Stimulated activated CD4-positive, alpha-beta T cell treated with anti-CD3 and anti-CD28 coated beads, Interleukin-4, amount 100 ng/mL, for 24 hours (primary cell): ENCODE data around the gene HOMEZ.
A peak's percentile ranks its signal among the peaks of the same experiment; 100 is the strongest.
"Not testable (repeated sequence)": the region's sequence is repeated elsewhere in the genome, so short reads cannot be mapped to it uniquely, and the experiment has no call there.

Experiments
- DNase-seq: peaks from one replicate; pipeline ENCODE4 v3.0.0-alpha.2; 2020

The HOMEZ gene

GRCh38 chr14:23275412-23275811 is 10.5 kb downstream of the HOMEZ start:
- no peak for DNase-seq

GRCh38 chr14:23269193-23269592 is 16.7 kb downstream of the HOMEZ start:
- no peak for DNase-seq

- DNase-seq: not testable (repeated sequence)
These were observed 25.1 kb downstream of the HOMEZ start for GRCh38 chr14:23260849-23261248.

GRCh38 chr14:23259426-23259825 is 26.5 kb downstream of the HOMEZ start:
- DNase-seq: no peak

- DNase-seq: no peak
These were observed 27.7 kb downstream of the HOMEZ start for GRCh38 chr14:23258256-23258655.

GRCh38 chr14:23252420-23253333 is 33.3 kb downstream of the HOMEZ start:
- no peak for DNase-seq

GRCh38 chr14:23252006-23252405 is 33.9 kb downstream of the HOMEZ start:
- no peak for DNase-seq

- no peak for DNase-seq
These were observed 36.1 kb downstream of the HOMEZ start for GRCh38 chr14:23249824-23250223.

GRCh38 chr14:23248601-23249000 is 37.3 kb downstream of the HOMEZ start:
- DNase-seq: no peak

GRCh38 chr14:23245282-23245681 is 40.6 kb downstream of the HOMEZ start:
- no peak for DNase-seq

GRCh38 chr14:23243066-23243465 is 42.9 kb downstream of the HOMEZ start:
- no peak for DNase-seq

- DNase-seq: no peak
These were observed 43.9 kb downstream of the HOMEZ start for GRCh38 chr14:23242076-23242475.

GRCh38 chr14:23241061-23241715 is 44.7 kb downstream of the HOMEZ start:
- DNase-seq: not testable (repeated sequence)

- no peak for DNase-seq
These were observed 45.3 kb downstream of the HOMEZ start for GRCh38 chr14:23240661-23241060.

GRCh38 chr14:23237772-23238594 is 47.9 kb downstream of the HOMEZ start, which contains the start of gene RNF212B:
RNF212B (plus strand) TSS chr14:23237936; CDS start chr14:23240346, 2,410 bp downstream.
- DNase-seq: peak; percentile 86

- not testable (repeated sequence) for DNase-seq
These were observed 53.6 kb downstream of the HOMEZ start for GRCh38 chr14:23232241-23232808.

- DNase-seq: no peak
These were observed 57.1 kb downstream of the HOMEZ start for GRCh38 chr14:23228812-23229211.

GRCh38 chr14:23227566-23227965 is 58.4 kb downstream of the HOMEZ start:
- no peak for DNase-seq

- DNase-seq: not testable (repeated sequence)
These were observed 61.0 kb downstream of the HOMEZ start for GRCh38 chr14:23224958-23225357.
